AG04449 (cell line): ENCODE results near the gene TMEM60.

ENCODE experiments used
- CTCF ChIA-PET: fragments of 350-600 bp; formaldehyde crosslinking; extraction: SDS; loops from one replicate; lab custom pipeline; 2021; ENCODE audit warnings: antibody characterized with exemption; lab: Yijun Ruan, JAX
- POLR2A ChIA-PET: fragments of 400-600, 350-600 bp; formaldehyde crosslinking; extraction: SDS; loops from one replicate; lab custom pipeline; 2020; ENCODE audit warnings: antibody characterized with exemption, inconsistent platforms; lab: Yijun Ruan, JAX
- DNase-seq: peaks from one replicate; pipeline ENCODE4 v3.0.0-alpha.2; 2010; ENCODE audit warnings: low read depth, low spot score
- H3K4me3 ChIP-seq: 2 replicates; pipeline ENCODE4 v1.5.1; 2011; ENCODE audit warnings: low read depth, mild to moderate bottlenecking, control low read depth, low read length
- TF ChIP-seq, protein P1 (sequence below): IDR thresholded peaks from one replicate; pipeline ENCODE4 v1.5.1; 2011; ENCODE audit warnings: mild to moderate bottlenecking, moderate library complexity, low read length, control low read depth, inconsistent platforms; ENCODE audit not compliant: insufficient read depth; ENCODE audit errors: missing control alignments

Gene TMEM60

DNA sequence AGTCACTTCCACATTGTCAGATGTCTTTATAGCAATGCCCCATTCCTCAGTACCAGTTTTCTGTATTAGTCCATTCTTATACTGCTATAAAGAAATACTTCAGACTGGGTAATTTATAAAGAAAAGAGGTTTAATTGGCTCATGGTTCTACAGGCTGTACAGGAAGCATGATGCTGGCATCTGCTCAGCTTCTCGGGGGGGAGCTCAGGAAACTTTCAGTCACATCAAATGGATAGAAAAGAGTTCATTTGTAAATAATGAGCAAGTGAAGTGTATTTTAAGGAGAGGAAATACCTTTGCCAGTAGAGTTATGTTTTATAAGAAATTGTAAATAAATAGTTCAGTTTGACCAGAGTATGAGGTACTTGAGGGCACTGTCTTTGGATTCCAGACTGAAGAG is 50.5 kb downstream of the TMEM60 start:
- CTCF ChIA-PET: interaction anchor here (1.8 to 6.3 kb wide), 3 partner anchors 9 to 96 kb away, joined by 6 to 33 read pairs (median 11); no protein-coding TSS in a partner anchor
- DNase-seq: no peak
- POLR2A ChIA-PET: no interaction called here
- H3K4me3 ChIP-seq: no peak overlapping the region
- TF ChIP-seq, protein P1, sequence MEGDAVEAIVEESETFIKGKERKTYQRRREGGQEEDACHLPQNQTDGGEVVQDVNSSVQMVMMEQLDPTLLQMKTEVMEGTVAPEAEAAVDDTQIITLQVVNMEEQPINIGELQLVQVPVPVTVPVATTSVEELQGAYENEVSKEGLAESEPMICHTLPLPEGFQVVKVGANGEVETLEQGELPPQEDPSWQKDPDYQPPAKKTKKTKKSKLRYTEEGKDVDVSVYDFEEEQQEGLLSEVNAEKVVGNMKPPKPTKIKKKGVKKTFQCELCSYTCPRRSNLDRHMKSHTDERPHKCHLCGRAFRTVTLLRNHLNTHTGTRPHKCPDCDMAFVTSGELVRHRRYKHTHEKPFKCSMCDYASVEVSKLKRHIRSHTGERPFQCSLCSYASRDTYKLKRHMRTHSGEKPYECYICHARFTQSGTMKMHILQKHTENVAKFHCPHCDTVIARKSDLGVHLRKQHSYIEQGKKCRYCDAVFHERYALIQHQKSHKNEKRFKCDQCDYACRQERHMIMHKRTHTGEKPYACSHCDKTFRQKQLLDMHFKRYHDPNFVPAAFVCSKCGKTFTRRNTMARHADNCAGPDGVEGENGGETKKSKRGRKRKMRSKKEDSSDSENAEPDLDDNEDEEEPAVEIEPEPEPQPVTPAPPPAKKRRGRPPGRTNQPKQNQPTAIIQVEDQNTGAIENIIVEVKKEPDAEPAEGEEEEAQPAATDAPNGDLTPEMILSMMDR: no peak

DNA sequence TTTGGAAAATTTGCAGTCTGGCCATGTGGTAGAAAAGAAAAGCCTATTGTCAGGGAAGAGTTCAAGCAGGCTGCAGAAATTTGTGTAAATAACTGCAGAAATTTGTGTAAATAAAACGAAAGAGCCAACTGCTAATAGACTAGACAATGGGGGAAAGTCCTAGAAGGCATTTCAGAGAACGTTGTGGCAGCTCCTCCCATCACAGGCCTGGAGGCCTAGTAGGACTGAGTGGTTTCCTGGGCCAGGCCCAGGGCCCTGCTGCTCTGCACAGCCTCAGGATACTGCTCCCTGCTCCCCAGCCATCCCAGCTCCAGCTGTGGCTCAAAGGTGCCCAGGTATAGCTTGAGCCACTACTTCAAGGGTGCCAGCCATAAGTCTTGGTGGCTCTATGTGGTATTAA is 51.1 kb downstream of the TMEM60 start:
- CTCF ChIA-PET: interaction anchor here (1.8 to 6.3 kb wide), 3 partner anchors 10 to 95 kb away, joined by 6 to 33 read pairs (median 11); no protein-coding TSS in a partner anchor
- no peak overlapping the region for H3K4me3 ChIP-seq
- no peak for DNase-seq
- TF ChIP-seq, protein P1: no peak
- POLR2A ChIA-PET: no interaction called here

GRCh38 chr7:77746824-77747165 is 51.4 kb downstream of the TMEM60 start:
- CTCF ChIA-PET: interaction anchor here (1.8 to 6.3 kb wide), 3 partner anchors 10 to 95 kb away, joined by 6 to 33 read pairs (median 11); no protein-coding TSS in a partner anchor
- TF ChIP-seq, protein P1: no peak
- POLR2A ChIA-PET: no interaction called here

DNA sequence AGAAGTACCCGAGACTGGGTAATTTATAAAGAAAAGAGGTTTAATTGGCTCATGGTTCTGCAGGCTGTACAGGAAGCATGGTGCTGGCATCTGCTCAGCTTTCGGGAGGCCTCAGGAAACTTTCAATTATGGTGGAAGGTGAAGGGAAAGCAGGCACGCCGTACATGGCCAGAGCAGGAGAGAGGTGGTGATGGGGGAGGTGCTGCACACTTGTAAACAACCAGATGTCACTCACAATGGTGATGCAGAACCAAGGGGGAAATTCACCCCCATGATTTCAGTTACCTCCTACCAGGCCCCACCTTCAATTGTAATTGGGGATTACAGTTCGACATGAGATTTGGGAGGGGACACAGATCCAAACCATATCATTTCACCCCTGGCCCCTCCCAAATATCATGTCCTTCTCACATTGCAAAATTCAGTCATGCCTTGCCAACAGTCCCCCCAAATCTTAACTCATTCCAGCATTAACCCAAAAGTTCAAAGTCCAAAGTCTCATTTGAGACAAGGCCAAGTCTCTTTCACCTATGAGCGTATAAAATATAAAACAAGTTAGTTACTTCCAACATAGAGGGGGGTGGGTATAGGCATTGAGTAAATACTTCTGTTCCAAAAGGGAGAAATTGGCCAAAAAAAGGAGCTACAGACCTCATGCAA is 51.9 kb downstream of the TMEM60 start:
- no peak overlapping the region for H3K4me3 ChIP-seq
- DNase-seq: no peak
- ChIA-PET POLR2A (no interaction called here), CTCF (interaction anchor here (3.3 to 6.3 kb wide), 2 partner anchors 14 to 95 kb away, joined by 11 to 33 read pairs; no protein-coding TSS in a partner anchor)
- TF ChIP-seq, protein P1: no peak

More at GRCh38 chr7:77746824-77747165, 51.4 kb downstream of the TMEM60 start:
- no peak overlapping the region for H3K4me3 ChIP-seq
- no peak for DNase-seq

- no peak for DNase-seq
- CTCF ChIA-PET: interaction anchor here (3.3 to 6.3 kb wide), 2 partner anchors 14 to 94 kb away, joined by 11 to 33 read pairs; no protein-coding TSS in a partner anchor
- TF ChIP-seq, protein P1: no peak
- H3K4me3 ChIP-seq: no peak overlapping the region
- POLR2A ChIA-PET: no interaction called here
These were observed 52.5 kb downstream of the TMEM60 start for GRCh38 chr7:77745746-77746145.
